IPS-NIHi7 (cell line): ENCODE data around the gene HSD17B14.

Source experiments
- DNase-seq: peaks from one replicate; pipeline ENCODE4 v3.0.0; 2012; ENCODE audit warnings: mixed read lengths; ENCODE audit errors: extremely low spot score

The HSD17B14 gene

DNA sequence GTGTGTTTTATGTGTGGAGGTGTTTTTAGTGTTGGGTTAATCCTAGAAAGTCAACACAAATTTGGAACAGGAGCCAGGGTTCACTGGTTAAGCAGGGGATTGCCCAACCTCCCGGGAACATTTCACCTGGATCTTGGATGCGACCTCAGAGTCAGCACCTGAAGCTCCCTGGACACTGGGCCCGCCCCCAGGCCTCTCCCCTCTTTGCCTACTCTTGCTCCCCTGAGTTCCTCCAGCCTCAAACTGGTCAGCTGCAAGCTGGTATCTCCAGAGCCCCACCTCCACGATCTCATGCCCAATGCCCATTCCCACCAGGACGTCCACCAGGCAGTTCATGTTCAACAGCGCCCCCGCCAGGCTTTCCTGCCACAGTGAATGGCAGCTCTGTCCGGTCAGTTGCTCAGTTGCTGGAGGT is 9.7 kb downstream of the HSD17B14 start:
- DNase-seq: no peak

DNA sequence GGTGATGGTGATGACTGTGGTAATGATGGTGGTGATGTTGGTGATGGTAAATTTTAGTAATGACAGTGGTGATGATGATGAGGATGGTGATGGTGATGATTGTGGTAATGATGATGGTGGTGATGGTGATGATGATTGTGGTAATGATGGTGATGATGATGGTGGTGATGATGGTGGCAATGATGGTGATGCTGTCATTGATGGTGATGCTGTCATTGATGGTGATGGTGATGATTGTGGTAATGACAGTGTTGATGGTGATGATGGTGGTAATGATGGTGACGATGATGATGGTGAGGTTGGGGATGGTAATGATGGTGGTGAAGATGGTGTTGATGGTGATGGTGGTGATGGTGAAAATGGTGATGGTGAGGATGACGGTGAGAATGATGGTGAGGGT is 13.8 kb downstream of the HSD17B14 start:
- DNase-seq: no peak

DNA sequence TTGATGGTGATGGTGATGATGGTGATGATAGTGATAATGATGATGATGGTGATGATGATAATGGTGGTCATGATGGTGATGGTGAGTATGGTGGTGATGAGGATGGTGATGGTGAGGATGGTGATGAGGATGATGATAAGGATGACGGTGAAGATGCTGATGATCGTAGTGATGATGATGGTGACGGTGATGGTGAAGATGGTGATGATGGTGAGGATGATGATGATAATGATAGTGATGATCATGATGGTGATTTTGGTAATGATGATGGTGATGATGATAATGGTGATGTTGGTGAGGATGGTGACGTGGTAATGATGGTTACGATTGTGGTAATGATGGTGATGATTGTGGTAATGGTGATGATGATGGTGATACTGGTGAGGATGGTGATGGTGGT is 14.7 kb downstream of the HSD17B14 start:
- DNase-seq: no peak

DNA sequence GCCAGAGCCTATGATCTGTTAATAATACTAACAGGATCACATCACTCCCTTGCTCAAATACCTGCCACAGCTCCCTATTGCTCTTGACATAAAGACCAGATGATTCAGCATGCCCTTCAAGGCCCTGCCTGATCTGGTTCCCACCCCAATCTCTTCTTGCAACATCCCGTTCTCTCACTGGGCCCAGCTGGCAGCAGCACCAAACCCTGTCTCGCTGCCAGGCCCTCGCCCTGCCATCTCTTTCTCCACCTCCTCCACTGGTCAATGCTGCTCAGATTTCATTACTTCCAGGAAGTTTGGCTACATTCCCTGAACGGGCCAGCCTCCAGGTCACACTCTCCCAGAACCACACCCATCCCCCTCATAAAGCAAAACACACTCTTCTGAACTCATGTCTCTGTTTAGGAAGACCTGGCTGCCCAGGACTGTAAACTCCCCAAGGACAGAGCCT is 16.9 kb downstream of the HSD17B14 start:
- DNase-seq: no peak

DNA sequence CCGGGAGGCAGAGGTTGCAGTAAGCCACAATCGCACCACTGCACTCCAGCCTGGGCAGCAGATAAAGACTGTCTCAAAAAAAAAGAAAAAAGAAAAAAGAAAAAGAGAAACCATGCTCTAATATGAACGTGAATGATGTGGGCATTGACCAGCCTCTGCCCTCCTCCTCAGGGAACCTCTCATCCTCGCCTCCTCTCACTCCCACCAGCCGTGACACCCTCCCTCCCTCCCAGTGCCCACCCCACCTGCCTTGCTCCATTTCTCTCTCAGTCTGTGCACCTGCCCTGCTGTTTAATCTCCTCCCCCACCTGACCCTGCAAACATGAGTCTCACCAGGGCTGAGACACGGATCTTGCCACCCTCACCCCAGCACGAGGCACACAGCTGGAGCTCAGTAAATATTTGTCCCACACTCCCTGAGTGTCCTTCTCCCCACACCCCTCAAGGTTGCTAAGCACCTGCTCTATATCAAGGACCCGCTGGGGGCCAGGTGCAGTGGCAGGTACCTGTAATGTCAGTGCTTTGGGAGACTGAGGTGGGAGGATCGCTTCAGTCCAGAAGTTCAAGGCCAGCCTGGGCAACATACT is 18.0 kb downstream of the HSD17B14 start:
- DNase-seq: no peak

DNA sequence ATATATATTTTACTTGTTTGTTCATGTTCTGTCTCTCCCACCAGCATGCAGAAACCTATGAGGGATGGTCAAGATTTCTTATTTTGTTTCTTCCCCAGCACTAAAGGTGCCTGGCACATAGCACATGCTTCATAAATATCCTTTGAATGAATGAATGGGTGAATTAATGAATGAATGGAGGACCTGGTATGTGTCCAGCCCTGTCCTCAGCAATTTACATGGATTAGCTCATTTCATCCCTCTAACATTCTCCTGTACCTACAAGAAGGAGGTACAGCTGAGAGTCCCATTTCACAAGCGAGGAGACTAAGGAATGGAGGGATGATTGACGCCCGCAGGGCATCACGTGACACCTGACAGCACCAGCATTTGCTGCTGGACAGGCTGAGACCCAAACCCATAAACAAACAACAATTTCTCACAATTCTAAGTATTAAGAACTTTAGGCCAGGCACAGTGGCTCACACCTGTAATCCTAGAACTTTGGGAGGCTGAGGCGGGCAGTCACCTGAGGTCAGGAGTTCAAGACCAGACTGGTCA is 18.6 kb downstream of the HSD17B14 start:
- no peak for DNase-seq

DNA sequence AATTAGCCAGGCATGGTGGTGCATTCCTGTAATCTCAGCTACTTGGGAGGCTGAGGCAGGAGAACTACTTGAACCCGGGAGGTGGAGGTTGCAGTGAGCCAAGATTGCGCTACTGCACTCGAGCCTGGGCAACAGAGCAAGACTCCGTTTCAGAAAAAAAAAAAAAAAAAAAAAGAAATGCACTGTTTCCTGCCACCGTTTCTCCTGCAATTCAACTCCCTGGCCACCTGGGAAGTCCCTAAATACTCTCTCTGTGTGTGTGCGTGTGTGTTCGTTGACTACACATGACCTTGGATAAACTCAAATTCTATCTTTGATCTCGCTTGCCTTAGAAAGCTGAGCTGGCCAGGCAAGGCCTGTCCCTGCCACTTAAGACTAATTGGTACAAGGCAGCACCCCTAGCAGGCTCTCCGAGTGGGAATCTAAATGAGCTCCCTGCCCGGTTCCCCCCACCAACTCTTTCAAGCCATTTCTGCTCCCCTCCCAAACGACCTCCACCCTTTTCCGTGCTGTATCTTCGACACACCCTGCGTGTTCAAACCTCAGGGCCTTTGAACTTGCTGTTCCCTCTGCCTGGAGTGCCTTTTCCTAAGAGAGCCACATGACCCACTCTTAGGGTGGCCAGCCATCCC is 20.3 kb downstream of the HSD17B14 start:
- no peak for DNase-seq

DNA sequence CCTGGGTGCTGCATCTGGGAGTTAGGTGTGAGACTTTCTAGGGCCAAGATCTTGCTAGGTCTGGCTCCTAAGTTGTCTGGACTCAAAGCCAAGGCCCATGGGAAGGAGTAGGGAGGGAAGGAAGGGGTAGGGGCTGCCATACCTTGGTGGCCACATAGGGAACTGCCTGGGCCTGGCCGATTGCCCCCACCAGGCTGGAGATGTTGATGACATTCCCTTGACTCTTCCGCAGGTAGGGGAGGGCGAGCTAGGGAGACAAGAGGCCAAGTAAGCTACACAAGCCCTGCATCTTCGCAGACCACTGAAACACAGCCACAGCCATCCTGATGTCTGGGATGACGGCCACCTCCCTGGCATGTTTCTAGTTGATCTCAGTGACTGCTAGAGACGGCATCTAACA is 21.4 kb downstream of the HSD17B14 start:
- no peak for DNase-seq

DNA sequence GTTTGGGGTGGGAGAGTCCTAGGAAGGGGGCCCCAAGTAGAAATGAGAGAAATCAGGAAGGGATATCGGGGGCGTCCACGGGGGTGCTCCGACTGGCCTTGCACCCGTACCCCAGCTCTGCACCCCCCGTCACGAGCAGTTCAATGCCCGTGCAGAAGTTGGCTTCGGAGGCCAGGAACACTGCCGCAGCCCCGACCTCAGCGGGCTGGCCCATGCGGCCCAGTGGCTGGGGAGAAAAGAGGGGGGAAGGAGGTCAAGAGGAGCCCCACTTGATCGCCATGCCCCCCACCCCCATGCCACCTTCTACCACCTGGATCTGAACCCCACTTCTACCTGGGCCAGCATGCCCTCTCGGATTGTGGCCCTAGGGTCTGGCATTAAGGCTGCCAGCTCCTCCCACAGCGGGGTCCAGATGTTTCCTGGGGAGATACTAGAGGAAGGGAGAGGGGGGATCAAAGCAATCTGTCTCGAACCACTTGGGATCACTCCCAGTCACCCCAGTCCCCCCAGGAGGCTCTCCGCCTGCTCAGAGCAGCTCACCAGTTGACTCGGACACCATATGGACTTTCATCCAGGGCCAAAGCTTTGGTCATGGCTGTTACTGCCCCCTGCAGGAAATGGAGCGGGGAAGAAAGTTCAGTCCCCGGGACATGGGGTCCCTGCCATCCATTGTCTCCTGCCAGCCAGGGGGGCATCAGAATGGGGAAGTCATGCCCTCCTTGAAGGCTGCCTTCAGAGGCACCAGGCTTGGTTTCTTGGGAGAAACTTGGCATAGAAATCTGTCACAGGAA is 23.0 kb downstream of the HSD17B14 start:
- DNase-seq: peak; percentile 71

DNA sequence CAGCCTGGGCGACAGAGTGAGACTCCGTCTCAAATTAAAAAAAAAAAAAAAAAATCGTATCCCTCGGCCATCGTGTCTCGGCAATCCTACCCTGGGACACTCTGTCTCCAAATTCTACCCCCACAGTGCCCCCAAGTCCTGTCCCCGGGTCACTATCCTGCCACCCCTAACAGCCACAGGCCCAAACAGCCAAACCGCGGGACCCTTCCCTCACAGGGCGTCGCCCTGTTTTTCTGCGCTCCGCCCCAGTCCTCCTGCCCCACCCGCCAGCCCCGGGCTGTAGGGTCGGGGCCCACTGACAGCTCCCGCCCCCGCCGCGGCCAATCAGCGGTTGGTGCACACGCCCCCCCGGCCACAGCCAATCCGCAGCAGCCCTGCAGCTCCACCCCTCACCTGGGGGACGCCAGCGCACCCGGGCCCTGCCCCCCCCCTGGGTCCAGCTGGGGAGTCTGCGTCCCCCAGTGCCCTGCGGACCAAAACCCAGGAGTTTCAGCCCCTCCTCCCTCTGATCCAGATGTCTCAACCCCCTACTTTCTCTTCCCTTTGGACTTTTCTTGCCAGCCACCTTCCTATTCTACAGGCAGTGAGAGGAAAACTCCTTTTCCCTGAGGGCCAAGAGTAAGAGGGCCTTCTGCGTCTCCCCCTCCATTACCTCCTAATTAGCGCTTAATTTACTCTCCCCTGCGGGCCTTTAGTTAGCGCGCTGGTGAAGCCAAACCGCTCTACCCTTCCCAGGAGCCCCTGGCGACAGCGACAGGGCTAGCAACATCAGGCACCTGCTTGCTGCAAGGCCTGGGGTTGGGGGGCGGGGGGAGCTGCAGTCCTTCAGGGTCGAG is 24.0 kb downstream of the HSD17B14 start:
- DNase-seq: peak; percentile 96

DNA sequence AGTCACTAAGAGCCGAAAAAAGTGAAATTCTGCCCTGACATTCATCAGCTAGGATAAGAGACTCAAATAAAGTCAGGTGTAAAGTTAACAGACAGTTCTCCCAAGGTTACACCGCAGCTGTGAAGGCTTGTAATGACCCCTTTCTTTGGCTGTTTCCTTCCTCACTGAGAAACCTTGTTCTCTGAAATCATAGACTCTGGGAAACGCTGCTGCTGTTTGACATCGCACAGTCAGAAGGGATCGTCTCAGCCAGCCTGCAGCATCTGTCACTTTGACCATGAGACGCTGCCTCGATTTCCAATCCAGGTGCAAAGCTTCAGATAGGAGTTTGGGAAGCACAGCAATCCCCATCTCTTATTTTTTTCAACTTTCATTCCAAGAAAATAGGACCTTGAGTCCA is 26.1 kb downstream of the HSD17B14 start:
- DNase-seq: no peak

DNA sequence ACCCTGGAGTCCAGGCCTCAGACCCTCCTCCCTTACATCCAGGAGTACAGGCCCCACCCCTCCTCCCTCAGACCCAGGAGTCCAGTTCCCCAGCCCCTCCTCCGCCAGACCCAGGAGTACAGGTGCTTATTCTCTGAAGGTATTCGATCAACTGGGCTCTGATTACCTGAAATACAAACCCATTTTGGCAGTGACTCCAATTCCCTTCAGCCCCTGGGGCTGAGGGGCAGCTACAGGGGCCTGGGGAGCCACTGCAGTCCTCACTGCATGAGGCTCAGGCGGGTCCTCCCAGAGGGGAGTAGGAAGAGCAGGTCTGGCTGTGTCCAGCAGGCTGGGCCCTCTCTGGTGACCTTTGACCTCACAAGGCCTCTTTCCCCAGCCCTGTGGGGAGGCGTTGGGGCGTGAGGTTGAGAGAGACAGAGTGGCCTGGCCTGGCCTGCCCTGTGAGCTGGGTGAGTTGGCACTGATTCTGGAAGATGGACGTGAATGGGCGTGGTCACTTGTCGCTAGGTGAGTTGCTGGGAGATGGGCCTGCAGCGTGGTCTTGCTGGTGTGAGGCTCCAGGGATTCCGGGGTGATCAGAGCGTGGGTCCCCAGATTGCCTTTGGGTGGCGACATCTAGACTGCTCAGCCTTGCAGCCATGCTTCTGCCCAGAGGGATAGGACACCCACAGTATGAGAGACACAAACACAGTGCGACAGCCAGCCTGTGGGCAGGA is 28.5 kb downstream of the HSD17B14 start:
- DNase-seq: no peak

DNA sequence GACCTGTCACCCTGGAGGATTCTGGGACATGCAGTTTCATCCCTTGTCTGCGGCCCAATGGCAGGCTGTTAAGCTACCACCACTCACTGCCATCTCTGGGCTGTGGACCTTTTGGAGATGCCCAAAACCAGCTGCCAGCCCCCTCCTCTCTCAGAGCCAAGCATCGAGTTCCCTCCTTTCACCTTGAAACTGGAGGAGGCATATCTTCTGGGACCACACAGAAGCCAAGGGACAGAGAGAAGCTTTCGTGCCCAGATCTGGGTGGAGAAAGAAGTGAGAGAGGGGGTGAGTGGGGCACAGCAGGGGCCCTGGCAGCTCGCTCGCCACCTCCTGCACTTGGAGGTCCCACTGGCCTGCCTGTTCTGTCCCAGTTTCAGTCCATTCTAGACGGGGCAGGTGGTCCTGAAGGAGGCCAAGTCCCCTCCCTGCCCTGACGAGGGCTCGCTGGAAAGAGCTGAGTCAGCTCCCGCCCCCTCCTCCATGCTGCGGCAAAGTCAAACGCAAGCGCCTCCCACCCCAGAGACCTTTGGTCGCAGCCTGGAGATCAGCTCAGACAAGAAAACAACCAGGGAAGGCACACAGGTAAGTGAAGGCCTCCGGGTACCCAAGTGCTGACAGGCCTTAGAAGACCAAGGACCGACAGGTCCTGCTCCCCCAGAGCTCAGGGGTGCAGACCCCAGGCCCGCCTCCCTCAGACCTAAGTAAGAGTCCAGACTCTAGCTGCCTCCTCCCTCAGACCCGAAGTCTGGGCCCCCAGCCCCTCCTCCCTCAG is 29.3 kb downstream of the HSD17B14 start:
- peak; percentile 58 for DNase-seq

DNA sequence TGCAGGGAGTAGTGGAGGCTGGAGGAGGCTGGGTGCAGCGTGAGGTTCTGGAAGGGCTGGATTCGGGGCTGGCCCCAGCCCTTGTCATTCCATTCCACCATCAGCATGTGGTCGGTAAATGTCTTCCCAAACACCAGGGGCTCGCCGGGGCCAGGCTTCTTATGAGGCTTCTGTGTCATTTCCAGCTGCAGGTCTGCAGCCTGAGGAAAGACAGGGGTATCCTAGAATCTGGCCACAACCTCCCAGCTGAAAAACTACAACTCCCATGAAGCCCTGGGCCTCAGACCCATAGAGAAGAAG is 29.8 kb downstream of the HSD17B14 start:
- DNase-seq: peak; percentile 79

DNA sequence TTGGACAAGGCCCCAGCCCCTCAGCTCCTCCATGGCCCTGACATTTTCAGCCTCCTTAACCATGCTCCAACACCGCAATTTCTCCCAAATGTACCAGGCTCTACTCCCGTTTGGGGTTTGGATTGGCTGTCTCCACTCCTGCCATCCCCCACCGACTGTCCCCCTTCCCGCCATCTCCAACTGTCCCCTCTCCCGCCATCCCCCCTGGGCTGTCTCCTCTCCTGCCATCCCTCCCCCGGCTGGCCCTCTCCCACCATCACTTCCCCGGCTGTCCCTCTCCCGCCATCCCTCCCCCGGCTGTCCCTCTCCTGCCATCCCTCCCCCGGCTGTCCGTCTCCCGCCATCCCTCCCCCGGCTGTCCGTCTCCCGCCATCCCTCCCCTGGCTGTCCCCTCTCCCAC is 30.8 kb downstream of the HSD17B14 start:
- no peak for DNase-seq

DNA sequence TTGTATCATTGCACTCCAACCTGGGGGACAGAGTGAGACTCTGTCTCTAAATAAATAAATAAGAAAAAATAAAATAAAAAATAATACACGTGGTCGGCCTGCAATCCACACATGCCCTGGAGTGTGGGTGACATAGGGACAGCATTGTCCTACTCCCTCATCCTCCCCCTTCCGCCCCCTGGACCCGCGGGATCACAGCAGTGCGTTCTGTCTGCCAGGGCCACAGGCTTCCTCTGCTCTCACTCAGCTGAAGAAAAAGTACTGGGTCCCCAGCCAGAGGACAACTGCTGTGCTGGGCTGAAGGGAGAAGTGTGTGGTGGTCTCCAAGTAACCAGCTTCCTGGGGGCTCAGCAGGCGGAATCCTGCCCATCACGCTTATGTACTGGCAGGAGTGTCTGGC is 31.8 kb downstream of the HSD17B14 start:
- DNase-seq: no peak

DNA sequence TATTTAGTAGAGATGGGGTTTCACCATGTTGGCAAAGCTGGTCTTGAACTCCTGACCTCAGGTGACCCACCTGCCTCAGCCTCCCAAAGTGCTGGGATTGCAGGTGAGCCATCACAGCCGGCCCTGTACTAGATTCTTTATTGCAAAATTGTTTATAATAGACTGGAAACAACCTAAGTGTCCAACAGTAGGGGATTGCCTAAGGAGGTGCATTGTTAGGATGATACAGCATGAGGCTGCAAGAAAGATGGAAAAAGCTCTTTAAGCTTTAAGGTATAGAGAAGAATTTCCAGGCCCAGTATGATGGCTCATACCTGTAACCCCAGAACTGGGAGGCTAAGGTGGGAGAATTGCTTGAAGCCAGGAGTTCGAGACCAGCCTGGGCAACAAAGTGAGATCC is 33.7 kb downstream of the HSD17B14 start:
- no peak for DNase-seq

DNA sequence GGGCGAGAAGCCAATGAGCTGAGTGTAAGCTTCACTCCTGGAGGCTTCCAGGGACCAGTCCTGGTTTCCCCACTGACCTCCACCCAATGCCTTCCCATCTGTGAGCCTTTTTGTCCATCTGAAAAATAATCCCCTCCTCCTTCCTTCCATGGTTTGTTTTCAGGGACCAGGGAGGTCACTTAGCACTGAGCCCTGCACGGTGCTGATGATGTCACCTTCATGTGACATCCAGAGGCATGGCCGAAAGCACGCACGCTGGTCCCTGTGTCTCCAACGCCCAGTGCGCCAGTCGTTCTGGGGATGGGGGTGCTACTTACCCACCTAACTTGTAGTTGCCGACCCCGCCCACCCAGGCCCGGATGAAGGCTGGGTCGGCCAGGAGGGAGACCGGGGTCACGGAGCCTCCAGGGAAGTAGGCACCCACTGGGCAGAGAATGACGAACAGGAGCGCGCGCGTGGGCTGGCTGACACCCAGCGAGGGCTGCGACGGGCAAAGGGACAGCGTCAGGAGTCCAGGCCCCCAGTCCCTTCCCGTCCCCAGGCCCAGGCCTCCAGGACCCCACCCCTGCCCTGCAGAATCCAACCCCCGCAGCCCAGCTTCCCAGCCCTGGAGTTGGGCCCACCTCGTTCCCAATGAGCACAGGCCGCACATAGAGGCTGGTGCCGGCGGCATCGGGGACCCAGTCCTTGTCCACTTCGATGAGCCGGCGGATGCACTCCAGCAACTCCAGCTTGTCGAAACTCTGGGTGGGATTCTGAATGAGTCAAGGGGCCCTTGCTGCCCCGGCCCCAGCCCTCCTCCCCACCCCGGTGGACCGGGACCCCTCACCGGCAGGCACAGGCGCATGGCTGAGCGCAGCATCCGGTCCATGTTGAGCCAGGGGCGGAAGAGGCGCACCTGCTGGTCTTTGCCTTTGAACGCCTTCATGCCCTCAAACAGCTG is 36.7 kb downstream of the HSD17B14 start:
- no peak for DNase-seq

DNA sequence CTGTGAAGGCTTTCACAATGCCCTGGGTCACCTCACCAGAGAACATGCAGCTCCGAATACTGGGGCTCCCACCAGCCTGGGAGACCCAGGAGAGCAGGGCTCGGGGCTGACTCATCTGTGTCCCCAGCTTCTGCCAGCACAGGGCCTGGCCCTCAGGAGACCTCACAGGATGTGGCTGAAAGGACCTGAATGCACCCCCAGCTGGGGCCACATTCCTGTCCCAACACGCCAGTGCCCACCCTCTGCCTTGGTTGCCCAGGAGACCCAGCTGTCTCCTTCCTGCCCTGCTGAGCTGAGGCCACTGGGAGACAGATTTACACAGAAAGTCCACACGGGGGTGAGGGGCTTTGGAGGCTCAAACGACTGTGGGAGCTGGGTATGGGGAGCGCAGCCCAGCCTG is 37.4 kb downstream of the HSD17B14 start:
- peak; percentile 40 for DNase-seq

DNA sequence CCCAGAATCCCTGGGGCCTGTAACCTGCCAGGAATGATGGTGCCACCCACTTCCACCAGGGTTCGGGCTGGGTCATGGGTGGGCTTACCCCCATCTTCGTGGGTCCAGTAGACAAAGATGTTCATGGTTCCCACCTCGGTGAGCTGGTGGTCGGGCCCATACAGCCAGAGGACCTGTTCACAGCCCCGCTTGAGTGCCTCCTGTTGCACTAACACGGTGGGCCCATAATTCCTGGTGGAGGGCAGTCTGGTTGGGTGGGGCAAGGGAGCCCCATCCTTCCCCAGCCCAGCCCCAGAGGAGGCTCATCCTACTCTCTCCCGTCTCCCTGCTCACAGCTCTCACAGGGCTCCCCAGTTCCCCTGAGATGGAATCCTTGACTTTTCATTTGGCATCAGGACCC is 39.2 kb downstream of the HSD17B14 start:
- DNase-seq: no peak
